Measurements from ENCODE around the gene LIF.
"Not testable (repeated sequence)": the region's sequence is repeated elsewhere in the genome, so short reads cannot be mapped to it uniquely, and the experiment has no call there.

The LIF gene

GRCh38 chr22:30205281-30206115 is 41.1 kb downstream of the LIF start:
- no peak for DNase-seq

DNA sequence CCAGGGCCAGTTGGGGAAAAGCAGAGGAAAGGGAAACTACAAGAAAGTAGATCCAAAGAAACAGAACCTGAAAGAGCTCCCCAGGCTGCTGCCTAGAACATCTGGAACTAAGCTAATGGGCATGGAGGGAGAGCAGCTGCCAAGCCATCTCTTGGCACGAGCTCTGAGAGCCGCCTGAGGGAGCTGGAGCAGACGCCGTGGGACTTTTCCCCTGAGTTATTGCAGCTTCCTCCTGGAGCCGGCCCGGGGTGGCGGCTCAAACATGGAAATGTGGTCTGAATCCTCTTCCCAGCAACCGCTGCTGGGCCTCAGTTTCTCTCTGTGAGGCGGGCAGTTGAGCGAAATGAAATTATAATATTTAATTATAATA is 41.8 kb downstream of the LIF start:
- DNase-seq, result no peak

- DNase-seq, result no peak
These were observed 42.4 kb downstream of the LIF start for GRCh38 chr22:30204015-30204741.

DNA sequence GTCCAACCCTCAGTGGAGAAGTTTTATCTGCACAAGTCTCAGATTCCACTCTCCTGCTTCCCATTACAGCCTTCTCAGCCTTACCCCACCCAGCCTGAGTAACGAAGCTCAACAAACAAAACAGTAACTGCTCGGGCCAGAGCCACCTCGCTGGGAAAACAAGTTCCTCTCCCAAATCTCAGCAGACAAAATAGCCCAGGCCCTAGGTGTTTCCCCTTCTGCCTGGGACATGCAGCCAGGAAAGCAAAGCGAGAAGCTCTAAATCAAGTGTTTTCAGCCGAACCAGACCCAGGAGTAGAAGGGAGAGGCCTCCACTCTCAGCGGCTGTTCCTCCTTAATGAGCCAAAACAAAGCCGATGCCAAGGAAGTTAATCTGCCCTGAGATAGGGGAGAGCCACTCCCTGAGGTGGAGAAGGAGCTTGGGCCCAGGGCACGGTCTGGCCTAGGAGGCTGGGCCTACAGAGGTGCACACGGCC is 44.0 kb downstream of the LIF start:
- DNase-seq, result no peak

GRCh38 chr22:30201945-30202344 is 44.6 kb downstream of the LIF start:
- no peak for DNase-seq

DNA sequence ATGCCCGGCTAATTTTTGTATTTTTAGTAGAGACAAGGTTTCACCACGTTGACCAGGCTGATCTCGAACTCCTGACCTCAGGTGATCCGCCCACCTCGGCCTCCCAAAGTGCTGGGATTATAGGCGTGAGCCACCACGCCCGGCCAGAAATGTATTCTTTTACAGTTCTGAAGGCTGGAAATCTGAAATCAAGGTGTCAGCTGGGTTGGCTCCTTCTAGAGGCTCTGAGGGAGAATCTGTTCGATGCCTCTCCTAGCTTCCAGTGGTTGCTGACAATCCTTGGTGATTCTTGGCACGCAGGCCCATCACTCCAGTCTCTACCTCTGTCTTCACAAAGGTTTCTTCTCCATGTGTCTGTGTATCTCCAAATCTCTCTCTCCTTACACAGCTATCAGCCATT is 45.7 kb downstream of the LIF start:
- not testable (repeated sequence) for DNase-seq

- DNase-seq, result no peak
These were observed 47.6 kb downstream of the LIF start for GRCh38 chr22:30198921-30199320.

DNA sequence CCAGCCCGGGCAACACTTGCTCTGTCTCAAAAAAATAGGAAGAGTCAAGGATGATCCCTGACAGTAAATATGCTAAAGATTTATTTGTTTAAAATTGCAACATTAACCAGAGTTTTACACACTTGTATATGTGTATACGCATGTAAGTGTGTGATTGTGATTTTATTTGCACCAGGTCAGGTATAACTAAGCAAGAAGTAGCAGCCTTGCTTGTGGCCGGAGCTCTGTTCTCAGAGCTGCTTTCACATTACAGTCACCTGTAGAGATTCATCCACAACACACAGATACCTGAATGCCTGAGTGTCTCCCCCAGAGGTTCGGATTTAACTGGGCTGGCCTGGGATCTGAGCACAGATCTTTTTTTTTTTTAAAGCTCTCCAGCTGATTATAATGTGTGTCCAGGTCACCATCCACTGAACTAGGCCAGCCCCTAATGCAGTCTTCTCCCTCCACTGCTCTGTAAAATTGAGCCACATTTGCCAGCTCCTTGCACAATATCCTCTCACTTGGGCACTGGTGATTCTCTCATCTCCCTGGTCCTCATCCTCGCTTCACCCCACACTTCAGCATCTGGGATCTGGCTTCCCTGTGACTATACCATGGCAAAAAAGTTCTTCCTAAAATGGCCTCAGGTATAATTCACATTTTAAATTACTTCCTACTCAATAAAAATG is 48.3 kb downstream of the LIF start:
- DNase-seq, result no peak

DNA sequence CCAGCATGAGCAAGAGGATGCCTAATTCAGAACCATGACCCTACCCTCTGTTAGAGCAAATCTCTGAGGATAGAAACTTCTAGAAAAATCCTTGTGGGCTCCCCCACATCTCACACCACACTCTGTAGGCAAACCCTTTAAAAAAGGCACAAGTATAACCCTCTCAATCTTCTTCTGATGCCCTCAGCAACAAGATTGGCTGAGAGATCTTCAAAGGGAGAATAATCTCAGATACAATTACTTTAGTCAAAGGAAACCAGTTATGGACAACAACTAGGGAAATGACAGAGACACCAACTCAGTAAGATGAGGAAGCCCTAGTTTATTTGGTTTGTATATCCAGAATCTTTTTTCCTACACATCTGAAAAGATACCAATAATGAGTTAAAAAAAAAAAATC is 49.2 kb downstream of the LIF start:
- no peak for DNase-seq

DNA sequence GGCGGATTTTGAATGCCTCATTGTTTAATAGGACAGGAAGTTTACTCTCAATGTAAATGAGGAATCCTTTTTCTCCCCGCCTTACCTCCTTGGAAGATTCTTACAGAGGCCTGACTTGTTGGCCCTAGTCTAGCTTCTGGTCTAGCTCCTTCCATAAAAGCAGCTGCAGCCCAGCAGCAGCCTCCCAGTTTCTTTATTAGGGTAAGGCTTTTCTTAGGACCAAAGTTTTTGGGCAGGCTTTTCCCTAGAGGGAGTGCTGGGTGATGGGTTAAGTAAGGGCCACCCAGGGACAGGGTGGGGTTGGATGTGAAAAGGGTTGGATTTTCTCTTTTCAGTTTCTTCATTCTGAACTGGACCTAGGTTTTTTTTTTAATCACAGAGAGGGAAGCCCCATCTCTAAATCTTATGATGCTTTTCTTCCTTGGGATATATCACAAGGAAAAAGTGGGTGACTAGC is 49.7 kb downstream of the LIF start:
- DNase-seq, result no peak

DNA sequence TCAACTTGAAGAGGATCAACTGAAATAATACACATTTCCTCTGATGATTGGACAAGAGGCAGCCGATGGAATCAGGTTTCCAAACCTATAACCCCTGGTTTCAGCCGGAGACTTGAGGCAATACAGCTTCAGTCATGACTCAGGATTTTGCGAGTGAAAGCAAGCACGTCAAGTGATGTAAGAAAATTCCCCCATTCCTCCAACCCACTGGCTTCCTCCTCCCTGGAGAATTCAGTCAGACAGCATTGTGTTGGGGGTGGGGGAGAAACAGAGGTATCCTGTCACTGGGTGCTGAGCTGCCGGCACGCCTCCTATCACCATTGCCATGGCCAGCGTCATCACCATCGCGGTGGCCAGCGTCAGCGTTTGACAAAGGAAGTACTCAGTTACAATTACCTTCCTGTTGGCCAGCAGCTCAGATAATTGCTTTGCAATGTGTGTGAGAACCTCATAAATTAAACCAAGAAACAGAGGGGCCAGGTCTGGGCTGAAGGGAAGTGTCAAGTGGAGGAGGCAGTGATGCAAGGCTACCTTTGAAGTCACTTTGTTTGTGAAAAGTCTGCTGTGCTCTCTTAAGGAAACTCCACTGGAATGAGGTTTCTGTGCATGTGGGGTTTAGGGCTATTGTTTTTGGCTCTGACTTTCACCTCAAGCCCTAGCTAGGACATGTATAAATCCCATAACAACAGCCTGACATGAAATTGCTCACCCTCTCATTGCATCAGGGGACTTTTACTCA is 50.2 kb downstream of the LIF start:
- peak; percentile 71 for DNase-seq

DNA sequence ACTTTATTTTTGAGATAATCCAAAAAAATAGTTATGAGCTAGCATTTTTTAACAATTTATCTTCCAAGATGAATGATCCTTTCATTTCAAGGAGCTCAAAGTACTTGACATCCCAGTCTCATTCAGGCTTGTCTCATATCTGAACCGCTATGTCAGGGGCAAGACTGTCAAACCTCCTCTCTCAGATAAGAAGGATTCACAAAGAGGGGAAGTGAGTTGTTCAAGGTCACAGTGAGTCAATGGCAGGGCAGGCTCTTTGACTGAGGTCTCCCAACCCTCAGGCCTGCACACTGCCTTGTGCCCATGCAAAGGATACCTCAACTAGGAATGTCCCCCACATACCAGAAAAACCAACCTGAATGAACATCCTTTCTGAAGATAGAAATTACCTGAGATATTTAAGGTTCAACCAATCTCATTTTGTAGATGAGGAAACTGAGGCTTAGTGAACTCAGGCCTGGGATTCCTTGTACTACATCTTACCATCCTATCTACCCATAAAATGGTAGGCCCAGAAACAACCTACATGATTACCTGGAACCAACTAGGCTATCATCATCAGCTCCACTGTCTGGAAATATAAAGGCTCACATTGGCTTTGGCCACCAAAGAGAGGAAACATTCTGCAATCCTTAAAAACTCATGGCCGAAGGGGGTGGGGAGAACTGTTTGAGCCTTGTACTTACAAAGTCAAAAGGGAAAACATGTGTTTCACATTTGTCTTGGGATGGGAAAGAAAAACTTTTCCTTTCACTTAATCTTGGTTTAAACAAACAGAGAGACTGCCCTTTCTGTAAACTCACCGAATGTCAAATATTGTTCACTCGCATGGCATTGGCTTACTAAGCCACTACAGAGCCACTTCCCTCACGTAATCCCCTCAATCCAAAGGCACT is 51.1 kb downstream of the LIF start:
- DNase-seq, result no peak

GRCh38 chr22:30193031-30193775 is 53.4 kb downstream of the LIF start:
- DNase-seq, result no peak

DNA sequence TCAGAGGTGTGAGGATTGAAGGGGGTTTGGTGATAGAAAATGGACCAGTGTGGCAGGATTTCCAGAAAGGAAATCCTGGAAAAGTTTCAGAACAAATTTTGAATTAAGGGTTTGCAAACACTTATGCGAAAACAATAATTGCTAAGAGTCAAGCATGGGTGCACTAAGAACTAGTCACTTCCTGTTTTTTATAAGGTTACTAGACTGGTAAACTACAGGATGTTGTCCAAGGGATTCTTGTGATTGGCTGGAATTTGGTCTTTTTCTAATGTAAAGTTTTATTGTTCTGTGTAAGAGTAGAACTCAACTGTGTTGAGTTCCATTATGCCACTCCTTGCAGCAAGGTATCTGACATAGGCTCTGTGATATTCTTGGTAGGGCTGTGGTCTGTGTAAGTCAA is 54.1 kb downstream of the LIF start:
- no peak for DNase-seq

DNA sequence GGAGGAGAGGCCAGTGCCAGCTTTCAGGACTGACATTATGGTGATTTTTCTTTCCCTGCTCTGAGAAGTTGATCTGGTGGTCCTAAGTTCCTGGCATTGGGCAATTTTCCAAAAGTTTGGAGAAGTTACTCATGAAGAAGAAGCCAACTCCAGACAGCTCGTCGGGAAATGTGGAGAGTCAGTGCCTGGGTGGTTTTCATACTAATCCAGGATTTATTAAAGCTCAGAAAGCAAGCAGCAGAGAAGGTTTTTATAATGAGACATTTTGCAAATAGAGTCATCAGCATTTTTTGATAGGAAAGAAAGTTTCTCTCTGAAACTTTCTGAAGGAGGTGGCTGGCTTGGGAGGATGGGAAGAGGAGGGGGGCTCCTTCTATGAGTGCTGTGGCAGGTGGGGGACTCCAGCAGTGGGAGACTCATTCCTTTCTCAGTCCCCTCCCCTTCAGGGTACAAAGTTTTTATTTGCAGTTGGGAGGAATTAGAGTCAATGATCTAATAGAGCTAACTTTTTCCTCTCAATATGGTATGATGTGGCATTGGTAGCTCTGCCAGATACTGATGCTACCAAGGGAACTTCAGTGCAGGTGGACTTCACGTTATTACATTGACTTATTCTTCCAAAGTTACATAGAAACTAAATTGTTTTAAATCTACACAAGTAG is 55.4 kb downstream of the LIF start:
- no peak for DNase-seq

GRCh38 chr22:30190574-30190973 is 56.0 kb downstream of the LIF start:
- DNase-seq, result no peak

Data from NCI-H1436 (cell line).